ENCODE measurements around the gene SDCCAG8. TPM values are rescaled to one million over a fixed set of nuclear protein-coding genes. Genes with fewer than 3 reads are reported as not detected.
"Not testable (repeated sequence)": the region's sequence is repeated elsewhere in the genome, so short reads cannot be mapped to it uniquely, and the experiment has no call there.

SDCCAG8 gene
- total RNA-seq, 1 donor from 2014 or later: 30.0 TPM

GRCh38 chr1:243316366-243316989 lies 60.6 kb downstream of the SDCCAG8 start:
- intact Hi-C loops (cut with DNase I): no loop called here
- no peak for DNase-seq (ENCODE audit: low spot score)

GRCh38 chr1:243320224-243320623 lies 64.4 kb downstream of the SDCCAG8 start:
- intact Hi-C loops (cut with DNase I): loop anchor here (10.0 kb wide), 1 partner anchor 855 kb away; no protein-coding TSS in a partner anchor
- DNase-seq (ENCODE audit: low spot score): no peak

DNA sequence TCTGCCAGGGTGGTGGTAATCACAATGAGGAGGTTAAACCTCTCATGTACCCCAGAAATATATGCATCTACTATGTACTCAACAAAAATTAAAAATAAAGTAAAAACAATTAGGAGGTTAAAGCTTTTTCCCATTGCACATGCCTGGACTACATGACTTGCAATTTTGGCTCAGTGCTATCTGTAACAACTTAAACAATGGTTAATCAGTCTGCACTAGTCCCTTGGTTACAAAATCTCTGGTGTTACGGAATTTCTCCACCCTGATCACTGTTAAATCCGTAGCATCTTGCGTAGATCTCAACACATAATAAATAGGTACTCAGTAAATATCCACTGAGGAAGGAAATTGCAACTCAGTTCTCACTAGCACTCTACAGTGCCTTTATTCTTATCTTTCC lies 66.5 kb downstream of the SDCCAG8 start:
- DNase-seq (ENCODE audit: low spot score): no peak
- intact Hi-C loops (cut with DNase I): loop anchor here (10.0 kb wide), 1 partner anchor 858 kb away; no protein-coding TSS in a partner anchor

DNA sequence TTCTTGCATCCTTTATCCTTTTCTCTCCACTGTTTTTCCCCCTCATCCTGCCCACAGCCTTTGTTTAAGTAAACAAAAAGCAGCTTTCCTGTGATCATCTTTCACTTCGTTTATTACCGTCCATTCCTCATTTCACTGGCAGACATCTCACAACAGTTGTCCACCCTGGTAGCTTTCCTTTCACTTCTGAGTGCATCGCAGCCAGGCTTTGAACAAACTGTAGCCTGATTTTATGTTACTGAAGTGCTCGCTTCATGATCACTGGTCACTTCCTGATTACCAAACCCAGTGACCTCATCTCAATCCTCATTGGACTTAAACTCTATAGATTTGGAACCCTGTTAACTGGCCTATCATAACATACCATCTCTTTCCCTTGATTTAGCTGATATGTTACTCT lies 67.7 kb downstream of the SDCCAG8 start:
- intact Hi-C loops (cut with DNase I): loop anchor here (10.0 kb wide), 1 partner anchor 859 kb away; no protein-coding TSS in a partner anchor
- DNase-seq (ENCODE audit: low spot score): no peak

GRCh38 chr1:243325305-243325890 lies 69.6 kb downstream of the SDCCAG8 start:
- intact Hi-C loops (cut with DNase I): loop anchor here (10.0 kb wide), 1 partner anchor 861 kb away; no protein-coding TSS in a partner anchor
- DNase-seq (ENCODE audit: low spot score): no peak

- intact Hi-C loops (cut with DNase I): no loop called here
- no peak for DNase-seq (ENCODE audit: low spot score)
These were observed 76.6 kb downstream of the SDCCAG8 start for GRCh38 chr1:243332440-243332839.

DNA sequence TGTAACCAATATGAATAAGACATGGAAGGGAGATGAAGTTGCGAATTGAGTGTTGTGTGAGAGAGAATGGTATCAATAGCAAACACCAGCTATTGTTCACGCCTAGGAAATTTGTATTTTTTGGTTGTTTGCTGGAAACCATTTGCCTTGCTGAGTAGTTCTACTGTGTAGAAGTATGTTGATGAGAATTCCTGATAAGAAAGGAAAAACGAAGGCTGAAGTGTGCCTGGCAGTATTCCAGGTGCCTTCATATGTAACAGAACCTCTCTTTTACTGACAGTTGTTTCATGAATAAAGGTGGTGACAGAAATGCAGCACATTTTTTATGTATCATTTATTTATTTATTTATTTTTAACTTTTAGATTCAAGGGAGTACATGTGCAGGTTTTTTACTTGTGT lies 79.5 kb downstream of the SDCCAG8 start:
- intact Hi-C loops (cut with DNase I): no loop called here
- no peak for DNase-seq (ENCODE audit: low spot score)

- DNase-seq (ENCODE audit: low spot score): no peak
- intact Hi-C loops (cut with DNase I): no loop called here
These were observed 80.3 kb downstream of the SDCCAG8 start for GRCh38 chr1:243336163-243336562.

GRCh38 chr1:243338848-243339247 lies 83.0 kb downstream of the SDCCAG8 start:
- DNase-seq (ENCODE audit: low spot score): not testable (repeated sequence)

GRCh38 chr1:243341074-243341473 lies 85.2 kb downstream of the SDCCAG8 start:
- intact Hi-C loops (cut with DNase I): loop anchor here (5.0 to 10.0 kb wide), 2 partner anchors 406 to 604 kb away; no protein-coding TSS in a partner anchor
- no peak for DNase-seq (ENCODE audit: low spot score)

More at GRCh38 chr1:243338848-243339247, 83.0 kb downstream of the SDCCAG8 start:
- intact Hi-C loops (cut with DNase I): not testable (repeated sequence)

GRCh38 chr1:243343970-243344937 lies 88.4 kb downstream of the SDCCAG8 start:
- intact Hi-C loops (cut with DNase I): loop anchor here (2.0 to 10.0 kb wide), 3 partner anchors 403 to 929 kb away; no protein-coding TSS in a partner anchor
- DNase-seq (ENCODE audit: low spot score): no peak

DNA sequence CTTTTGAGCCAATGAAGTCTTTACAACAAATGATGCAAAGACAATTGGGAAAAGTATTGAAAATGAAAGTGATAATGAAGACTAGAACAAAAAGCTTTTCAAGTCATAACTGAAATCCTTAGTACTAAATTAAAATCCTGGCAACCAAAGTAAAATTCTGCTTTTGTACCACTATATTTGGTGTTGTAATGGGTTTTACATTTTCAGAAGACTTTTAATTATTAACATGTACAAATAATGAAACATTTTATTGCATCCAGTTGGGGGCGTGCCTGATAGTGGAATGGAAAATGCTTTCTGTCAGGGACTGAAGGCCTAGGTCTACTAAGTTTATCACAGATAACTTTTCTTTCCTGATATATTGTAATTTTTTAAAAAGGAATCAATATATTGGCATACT lies 89.4 kb downstream of the SDCCAG8 start:
- intact Hi-C loops (cut with DNase I): loop anchor here (2.0 to 10.0 kb wide), 2 partner anchors 600 to 928 kb away; no protein-coding TSS in a partner anchor

GRCh38 chr1:243346016-243346415 lies 90.2 kb downstream of the SDCCAG8 start:
- intact Hi-C loops (cut with DNase I): loop anchor here (10.0 kb wide), 1 partner anchor 599 kb away; no protein-coding TSS in a partner anchor

More for the DNA sequence above, 89.4 kb downstream of the SDCCAG8 start:
- no peak for DNase-seq (ENCODE audit: low spot score)

DNA sequence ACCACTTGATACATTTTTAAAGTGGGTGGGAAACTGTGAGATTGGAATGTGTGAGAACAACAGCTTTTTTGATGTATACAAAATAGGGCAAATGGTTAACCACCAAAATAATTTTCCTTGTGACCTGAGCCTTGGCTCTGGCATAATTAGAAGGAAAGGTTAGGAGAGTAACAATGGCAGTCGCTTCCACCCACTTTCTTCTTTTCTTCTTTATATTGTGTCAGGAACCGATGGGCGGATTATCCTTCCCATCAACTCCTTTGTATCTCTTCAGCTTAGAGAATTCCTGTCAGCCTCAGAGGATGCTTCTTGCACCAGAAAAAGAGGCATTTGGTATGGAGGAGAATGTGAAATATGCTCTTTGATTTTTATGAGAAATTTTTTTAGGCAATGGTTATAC lies 90.6 kb downstream of the SDCCAG8 start:
- intact Hi-C loops (cut with DNase I): loop anchor here (10.0 kb wide), 1 partner anchor 598 kb away; no protein-coding TSS in a partner anchor
- no peak for DNase-seq (ENCODE audit: low spot score)

More at GRCh38 chr1:243346016-243346415, 90.2 kb downstream of the SDCCAG8 start:
- no peak for DNase-seq (ENCODE audit: low spot score)

DNA sequence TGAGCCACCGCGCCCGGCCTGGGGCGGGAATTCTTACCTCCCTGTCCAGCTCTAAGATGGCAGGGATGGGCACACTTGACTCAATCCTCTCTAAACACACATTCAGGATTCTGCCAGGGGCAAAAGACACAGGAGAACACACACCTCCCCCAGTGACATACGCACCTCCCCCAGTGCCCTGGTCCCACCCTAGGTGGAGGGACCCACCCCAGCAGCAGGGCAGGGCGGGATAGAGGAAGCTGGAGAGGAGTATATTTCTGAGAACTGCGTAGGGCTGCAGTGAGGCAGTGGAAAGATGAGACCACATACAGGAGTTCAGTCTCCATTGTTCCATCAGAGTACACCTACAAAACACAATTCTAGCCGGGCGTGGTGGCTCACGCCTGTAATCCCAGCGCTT lies 92.5 kb downstream of the SDCCAG8 start:
- DNase-seq (ENCODE audit: low spot score): no peak
- intact Hi-C loops (cut with DNase I): loop anchor here (10.0 kb wide), 1 partner anchor 596 kb away; no protein-coding TSS in a partner anchor

- intact Hi-C loops (cut with DNase I): loop anchor here (10.0 kb wide), 1 partner anchor 596 kb away; no protein-coding TSS in a partner anchor
- no peak for DNase-seq (ENCODE audit: low spot score)
These were observed 93.3 kb downstream of the SDCCAG8 start for GRCh38 chr1:243349128-243349527.

GRCh38 chr1:243351337-243351736 lies 95.5 kb downstream of the SDCCAG8 start:
- DNase-seq (ENCODE audit: low spot score): no peak
- intact Hi-C loops (cut with DNase I): no loop called here

DNA sequence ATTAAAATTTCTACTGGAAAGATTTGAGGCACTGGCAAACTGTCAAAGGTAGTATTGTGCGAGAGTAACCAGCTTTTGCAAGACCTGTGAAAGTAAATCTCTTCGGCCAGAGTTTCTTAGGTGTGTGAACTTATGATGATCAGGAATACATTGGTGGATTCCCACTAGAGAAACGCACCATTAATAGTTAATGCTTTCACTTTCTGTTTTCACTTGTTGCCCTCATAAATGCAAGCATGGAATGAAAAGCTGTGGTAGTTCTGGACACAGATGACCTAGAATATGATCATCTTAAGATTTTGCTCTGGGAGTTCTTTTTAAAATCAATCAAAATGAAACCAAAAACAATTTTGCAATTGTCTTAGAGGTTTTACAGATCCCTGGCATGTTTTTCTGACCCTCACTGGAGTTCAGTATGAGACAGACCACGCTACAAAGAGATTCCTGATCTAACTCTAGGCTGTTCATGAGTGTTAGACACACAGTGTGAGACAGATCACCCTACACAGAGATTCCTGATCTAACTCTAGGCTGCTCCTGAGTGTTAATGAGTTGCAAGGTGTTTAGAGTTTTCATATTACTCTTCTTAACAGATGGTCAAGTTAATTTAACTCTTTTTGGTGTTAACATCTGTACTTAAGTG lies 98.8 kb downstream of the SDCCAG8 start:
- intact Hi-C loops (cut with DNase I): no loop called here

DNA sequence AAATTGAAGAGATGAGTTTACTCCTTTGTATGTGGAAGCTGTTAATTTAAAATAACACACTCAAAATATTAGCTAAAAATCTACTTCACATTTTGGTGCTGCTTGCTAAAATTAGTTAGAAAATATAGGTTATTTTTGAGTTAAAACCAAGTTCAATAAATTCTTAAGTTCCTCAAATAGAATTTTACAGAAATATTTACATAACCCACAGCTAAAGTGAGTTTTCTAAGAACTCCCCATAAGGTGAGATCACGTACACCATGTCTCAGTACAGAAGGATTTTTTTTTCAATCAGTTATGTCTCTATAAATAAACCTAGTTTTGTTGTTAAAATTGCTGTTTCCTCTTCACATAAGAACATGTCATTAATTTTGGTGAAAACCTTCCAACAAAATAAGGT lies 108.0 kb downstream of the SDCCAG8 start:
- intact Hi-C loops (cut with DNase I): no loop called here
- no peak for DNase-seq (ENCODE audit: low spot score)

More for the DNA sequence above, 98.8 kb downstream of the SDCCAG8 start:
- DNase-seq (ENCODE audit: low spot score): no peak
